ENCODE data around the gene PTGS1. TPM values are rescaled to one million over a fixed set of nuclear protein-coding genes. Genes with fewer than 3 reads are reported as not detected.

PTGS1 gene
- total and polyA plus RNA-seq, 2 donors (not counting 1 experiment from before 2014, with no cell fraction given) = 9.5 to 15.3 TPM

DNA sequence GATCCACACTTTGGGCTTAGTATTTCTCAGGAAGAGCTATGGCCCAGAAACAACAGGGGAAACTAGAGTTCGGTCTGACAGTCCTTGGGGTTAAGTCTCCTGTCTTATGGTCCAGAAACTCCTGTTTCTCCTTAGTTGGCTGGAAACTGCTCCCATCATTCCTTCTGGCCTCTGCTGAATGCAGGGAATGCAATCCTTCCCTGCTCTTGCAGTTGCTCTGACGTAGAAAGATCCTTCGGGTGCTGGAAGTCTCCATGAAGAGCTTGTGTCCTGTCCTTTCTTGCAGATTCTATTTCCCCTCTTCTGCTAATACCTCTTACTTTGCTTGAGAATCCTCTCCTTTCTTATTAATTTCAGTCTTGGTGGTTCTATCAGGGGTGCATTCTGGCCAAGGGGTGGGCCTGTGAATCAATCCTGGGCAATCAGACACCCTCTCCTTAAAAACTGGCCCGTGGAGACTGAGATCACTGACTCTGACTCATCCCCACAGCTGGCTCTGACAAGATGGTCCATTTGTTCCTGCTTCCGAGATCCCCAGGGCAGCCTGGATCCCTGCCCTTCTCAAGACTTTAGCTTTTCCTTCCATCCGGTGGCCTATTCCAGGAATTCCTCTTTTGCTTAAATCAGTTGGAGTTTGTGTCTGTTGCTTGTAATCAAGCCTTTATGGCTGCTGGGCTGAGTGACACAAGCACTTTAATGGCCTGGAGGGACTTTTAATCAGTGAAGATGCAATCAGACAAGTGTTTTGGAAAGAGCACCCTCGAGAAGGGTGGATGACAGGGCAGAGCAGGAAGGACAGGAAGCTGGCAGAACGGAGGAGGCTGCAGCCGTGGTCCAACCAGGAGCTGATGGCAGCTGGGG is 23.7 kb downstream of the PTGS1 start:
- Histone ChIP-seq H4K20me1 (ENCODE audit: control insufficient read depth, insufficient read depth, low read length, poor library complexity, severe bottlenecking) (no peaks in the 10 kb centered on the region), H3K27me3 (replicated peaks in 1 of 4; ENCODE audit: control extremely low read depth in 1 of 4, control insufficient read depth in 3 of 4, insufficient read depth in 4 of 4, low read length in 3 of 4) (no peaks in the 10 kb centered on the region), H3K79me2 (ENCODE audit: control insufficient read depth, insufficient read depth, low read length) (no peaks in the 10 kb centered on the region), H3K27ac (ENCODE audit: low read length in 2 of 2) (no peak overlapping the region), H3K4me1 (ENCODE audit: control insufficient read depth in 2 of 2, insufficient read depth in 2 of 2, low read length in 2 of 2) (peaks cover 14 to 15% of the 10 kb centered on the region in 2 donors), H2AFZ (ENCODE audit: insufficient read depth, low read depth, low read length, poor library complexity, severe bottlenecking) (no peak overlapping the region), H3K36me3 (replicated peaks in 1 of 2; ENCODE audit: control extremely low read depth in 1 of 2, control insufficient read depth in 1 of 2, extremely low read depth in 1 of 2, insufficient read depth in 2 of 2, low read length in 1 of 2) (peaks cover 0 to 7% of the 10 kb centered on the region in 2 experiments), H3K4me2 (replicated peaks; ENCODE audit: low read depth, low read length, poor library complexity, severe bottlenecking) (no peak overlapping the region), H3K4me3 (ENCODE audit: control extremely low read depth in 1 of 5, extremely low read depth in 1 of 5, insufficient read depth in 1 of 5, low read depth in 2 of 5, low read length in 4 of 5) (no peak overlapping the region), H3K9me3 (ENCODE audit: control extremely low read depth in 1 of 3, control insufficient read depth in 2 of 3, insufficient read depth in 1 of 3, low read length in 2 of 3) (no peaks in the 10 kb centered on the region), H3K9ac (ENCODE audit: low read length) (no peak overlapping the region)
- ChIA-PET CTCF (interaction anchor here (0.5 to 1.1 kb wide), 2 partner anchors 14 to 295 kb away, joined by 3 to 4 read pairs; no protein-coding TSS in a partner anchor), POLR2A (no interaction called here)
- DNase-seq = no peak
- no peak for ATAC-seq (ENCODE audit: low read depth)
- Mint-ChIP-seq H3K27me3 (no peaks in the 10 kb centered on the region), H3K9me3 (ENCODE audit: insufficient read depth) (no peaks in the 10 kb centered on the region), H3K4me3 (no peak overlapping the region), H3K27ac (no peak overlapping the region), H3K4me1 (peaks cover 16% of the 10 kb centered on the region)
- intact Hi-C loops (cut with micrococcal nuclease) = loop anchor here (5.0 kb wide), 1 partner anchor 58 kb away; no protein-coding TSS in a partner anchor
- TF ChIP-seq EZH2 (IDR thresholded peaks at IDR 0.05; ENCODE audit: borderline replicate concordance, insufficient read depth, low read depth, low read length, poor library complexity, severe bottlenecking) = no peak
- 79% methylated on average over 7 of the region's 9 CpGs for WGBS (ENCODE audit: insufficient coverage)

DNA sequence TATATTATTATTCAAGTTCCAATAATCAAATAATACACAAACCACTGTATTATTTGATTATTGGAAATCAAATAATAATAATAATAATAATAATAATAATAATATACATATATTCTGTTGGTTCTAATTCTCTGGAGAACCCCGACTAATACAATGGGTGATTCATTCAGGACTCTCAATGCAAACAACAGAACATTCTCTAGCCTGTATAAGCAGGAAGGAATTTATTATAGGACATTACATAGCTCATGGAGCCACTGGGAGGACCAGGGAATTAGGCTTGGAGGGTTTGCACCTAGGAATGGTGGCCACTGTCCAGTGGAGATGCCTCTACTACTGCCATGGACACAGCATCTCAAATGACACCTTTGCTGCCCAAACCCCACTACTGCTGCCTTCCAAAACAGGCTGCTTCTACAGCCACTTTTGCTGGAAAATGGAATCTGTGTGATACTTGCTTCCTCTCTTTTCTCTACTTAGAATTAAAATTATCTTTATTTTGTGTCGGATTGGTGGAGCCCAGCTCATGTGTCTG is 25.9 kb downstream of the PTGS1 start:
- H3K79me2 ChIP-seq (ENCODE audit: control insufficient read depth, insufficient read depth, low read length) = no peaks in the 10 kb centered on the region

More for the DNA sequence above, 25.9 kb downstream of the PTGS1 start:
- CTCF ChIA-PET = interaction anchor here (1.4 kb wide), 1 partner anchor 14 kb away, joined by 3 read pairs; no protein-coding TSS in a partner anchor
- H3K4me2 ChIP-seq (replicated peaks; ENCODE audit: low read depth, low read length, poor library complexity, severe bottlenecking) = no peak overlapping the region
- no peak overlapping the region for H3K27ac Mint-ChIP-seq
- H3K4me3 ChIP-seq (ENCODE audit: control extremely low read depth in 1 of 5, extremely low read depth in 1 of 5, insufficient read depth in 1 of 5, low read depth in 2 of 5, low read length in 4 of 5) = no peak overlapping the region
- POLR2A ChIA-PET = no interaction called here
- H3K9ac ChIP-seq (ENCODE audit: low read length) = no peak overlapping the region
- H3K9me3 Mint-ChIP-seq (ENCODE audit: insufficient read depth) = no peaks in the 10 kb centered on the region
- H2AFZ ChIP-seq (ENCODE audit: insufficient read depth, low read depth, low read length, poor library complexity, severe bottlenecking) = no peak overlapping the region
- WGBS (ENCODE audit: insufficient coverage) = no CpG with 5 or more reads among the region's 2 CpGs
- peaks cover 0 to 4% of the 10 kb centered on the region in 2 experiments for H3K36me3 ChIP-seq (replicated peaks in 1 of 2; ENCODE audit: control extremely low read depth in 1 of 2, control insufficient read depth in 1 of 2, extremely low read depth in 1 of 2, insufficient read depth in 2 of 2, low read length in 1 of 2)
- DNase-seq = no peak
- TF ChIP-seq EZH2 (IDR thresholded peaks at IDR 0.05; ENCODE audit: borderline replicate concordance, insufficient read depth, low read depth, low read length, poor library complexity, severe bottlenecking) = no peak
- TF ChIP-seq, protein P1, sequence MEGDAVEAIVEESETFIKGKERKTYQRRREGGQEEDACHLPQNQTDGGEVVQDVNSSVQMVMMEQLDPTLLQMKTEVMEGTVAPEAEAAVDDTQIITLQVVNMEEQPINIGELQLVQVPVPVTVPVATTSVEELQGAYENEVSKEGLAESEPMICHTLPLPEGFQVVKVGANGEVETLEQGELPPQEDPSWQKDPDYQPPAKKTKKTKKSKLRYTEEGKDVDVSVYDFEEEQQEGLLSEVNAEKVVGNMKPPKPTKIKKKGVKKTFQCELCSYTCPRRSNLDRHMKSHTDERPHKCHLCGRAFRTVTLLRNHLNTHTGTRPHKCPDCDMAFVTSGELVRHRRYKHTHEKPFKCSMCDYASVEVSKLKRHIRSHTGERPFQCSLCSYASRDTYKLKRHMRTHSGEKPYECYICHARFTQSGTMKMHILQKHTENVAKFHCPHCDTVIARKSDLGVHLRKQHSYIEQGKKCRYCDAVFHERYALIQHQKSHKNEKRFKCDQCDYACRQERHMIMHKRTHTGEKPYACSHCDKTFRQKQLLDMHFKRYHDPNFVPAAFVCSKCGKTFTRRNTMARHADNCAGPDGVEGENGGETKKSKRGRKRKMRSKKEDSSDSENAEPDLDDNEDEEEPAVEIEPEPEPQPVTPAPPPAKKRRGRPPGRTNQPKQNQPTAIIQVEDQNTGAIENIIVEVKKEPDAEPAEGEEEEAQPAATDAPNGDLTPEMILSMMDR (IDR thresholded peaks at IDR 0.05) = no peak
- ATAC-seq (ENCODE audit: low read depth) = no peak
- H3K4me3 Mint-ChIP-seq = no peak overlapping the region
- peaks cover 2% of the 10 kb centered on the region for H3K4me1 Mint-ChIP-seq
- intact Hi-C loops (cut with micrococcal nuclease) = no loop called here
- H3K9me3 ChIP-seq (ENCODE audit: control extremely low read depth in 1 of 3, control insufficient read depth in 2 of 3, insufficient read depth in 1 of 3, low read length in 2 of 3) = no peaks in the 10 kb centered on the region
- no peaks in the 10 kb centered on the region for H3K4me1 ChIP-seq (ENCODE audit: control insufficient read depth in 2 of 2, insufficient read depth in 2 of 2, low read length in 2 of 2)
- no peaks in the 10 kb centered on the region for H4K20me1 ChIP-seq (ENCODE audit: control insufficient read depth, insufficient read depth, low read length, poor library complexity, severe bottlenecking)
- H3K27me3 ChIP-seq (replicated peaks in 1 of 4; ENCODE audit: control extremely low read depth in 1 of 4, control insufficient read depth in 3 of 4, insufficient read depth in 4 of 4, low read length in 3 of 4) = no peaks in the 10 kb centered on the region
- H3K27ac ChIP-seq (ENCODE audit: low read length in 2 of 2) = no peak overlapping the region
- no peaks in the 10 kb centered on the region for H3K27me3 Mint-ChIP-seq
